Stimulated activated CD8-positive, alpha-beta memory T cell treated with anti-CD3 and anti-CD28 coated beads, Interleukin-7, amount 100 ng/mL, for 1 hour (primary cell): ENCODE data around the gene DCHS2.

Source experiments
- DNase-seq, 2 donors: peaks; one replicate each; pipeline ENCODE4 v3.0.0-alpha.2; 2020; ENCODE audit warnings: low read depth in 2 of 2

DCHS2 gene

DNA sequence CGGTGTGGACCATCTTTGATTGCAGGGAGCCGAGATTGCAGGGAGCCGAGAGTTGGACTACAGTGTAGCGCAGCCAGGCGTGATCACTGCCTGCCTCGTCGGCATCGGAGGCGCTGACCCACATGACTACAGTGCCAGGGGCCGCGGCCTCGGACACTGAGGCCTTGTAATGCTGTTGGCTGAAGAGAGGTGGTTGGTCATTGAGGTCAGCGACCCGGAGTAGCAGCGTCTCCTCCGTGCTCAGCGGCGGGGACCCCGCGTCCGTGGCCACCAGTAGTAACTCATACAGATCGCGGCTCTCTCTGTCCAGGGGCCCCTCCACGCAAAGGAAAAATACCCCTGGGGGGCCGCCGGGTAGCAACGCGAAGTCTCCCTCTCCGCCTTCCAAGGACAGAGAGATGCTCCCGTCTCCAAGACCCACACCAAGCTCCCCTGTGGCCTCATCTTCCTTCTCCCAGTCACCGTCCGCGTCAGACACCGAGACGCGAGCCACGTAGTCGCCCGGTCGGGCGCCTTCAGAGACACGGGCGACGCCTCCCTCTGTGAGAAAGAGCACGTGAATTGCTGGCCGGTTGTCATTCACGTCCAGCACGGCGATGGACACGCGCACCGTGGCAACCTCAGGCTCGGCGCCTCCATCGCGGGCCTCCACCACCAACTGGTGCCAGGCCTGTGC is 1.9 kb downstream of the DCHS2 start:
- DNase-seq: no peak

DNA sequence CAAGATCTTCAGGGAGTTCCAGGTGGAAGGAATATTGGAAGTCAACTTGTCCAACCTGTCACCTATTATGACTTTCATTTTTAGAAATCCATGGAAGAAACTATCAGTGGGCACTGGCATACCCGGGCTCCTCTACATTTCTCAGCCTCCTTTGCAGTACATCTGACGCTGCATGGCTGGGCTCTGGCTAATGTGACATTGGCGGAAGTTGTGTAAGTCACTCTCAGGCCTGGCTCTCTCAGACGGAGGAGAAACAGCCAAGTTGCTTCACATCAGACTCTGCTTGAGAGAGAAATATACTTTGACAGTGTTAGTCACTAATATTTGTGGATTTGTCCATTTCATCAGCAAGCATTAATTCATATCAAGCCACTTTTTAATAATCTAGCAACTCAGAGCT is 4.5 kb downstream of the DCHS2 start:
- DNase-seq: no peak

DNA sequence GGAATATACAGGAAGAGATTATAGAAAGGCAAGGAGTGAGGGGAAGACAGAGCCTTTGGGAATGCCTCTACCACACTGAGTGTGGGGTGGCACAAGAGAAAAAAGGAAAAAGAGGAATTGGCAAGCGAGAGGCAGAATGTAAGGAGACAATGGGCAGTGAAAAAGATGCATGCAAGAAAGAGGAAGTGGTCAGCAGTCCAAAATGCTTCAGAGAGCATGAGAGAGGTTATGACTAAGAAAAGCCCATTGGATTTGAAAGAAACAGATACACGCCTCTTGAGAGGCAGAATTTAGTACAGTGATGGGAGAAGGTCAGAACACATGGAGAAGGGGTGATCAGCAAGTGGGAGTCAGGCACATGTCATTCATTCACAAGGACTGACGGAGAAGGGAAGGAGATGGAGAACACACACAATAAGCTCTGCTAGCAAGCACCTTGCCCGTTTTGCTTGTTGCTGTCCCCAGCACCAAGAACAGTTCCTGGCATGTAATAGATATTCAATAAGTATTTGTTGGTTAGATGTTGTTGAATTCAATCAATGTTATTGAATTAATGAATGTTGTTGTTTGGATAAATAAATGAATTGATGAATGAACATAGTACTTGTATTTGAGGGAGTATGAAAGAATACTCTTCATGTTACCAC is 6.3 kb downstream of the DCHS2 start:
- DNase-seq: no peak

DNA sequence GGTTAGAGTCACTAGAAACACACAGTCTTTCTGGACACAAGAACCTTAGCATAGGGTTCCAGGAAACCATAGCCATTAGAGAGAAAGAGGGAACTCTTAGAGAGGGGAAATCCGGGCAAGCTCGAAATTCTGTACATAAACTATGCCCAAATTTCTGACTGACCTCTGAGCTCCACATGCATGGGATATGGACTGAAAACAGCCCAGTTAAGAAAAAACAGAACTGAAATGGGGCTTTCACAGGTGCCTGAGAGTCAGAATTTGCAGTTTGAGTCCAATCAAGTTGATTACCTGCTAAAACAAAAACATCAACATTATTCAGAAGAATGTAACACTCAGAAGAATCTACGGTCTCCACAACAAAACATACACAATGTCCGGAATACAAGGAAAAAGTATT is 13.1 kb downstream of the DCHS2 start:
- DNase-seq: no peak

DNA sequence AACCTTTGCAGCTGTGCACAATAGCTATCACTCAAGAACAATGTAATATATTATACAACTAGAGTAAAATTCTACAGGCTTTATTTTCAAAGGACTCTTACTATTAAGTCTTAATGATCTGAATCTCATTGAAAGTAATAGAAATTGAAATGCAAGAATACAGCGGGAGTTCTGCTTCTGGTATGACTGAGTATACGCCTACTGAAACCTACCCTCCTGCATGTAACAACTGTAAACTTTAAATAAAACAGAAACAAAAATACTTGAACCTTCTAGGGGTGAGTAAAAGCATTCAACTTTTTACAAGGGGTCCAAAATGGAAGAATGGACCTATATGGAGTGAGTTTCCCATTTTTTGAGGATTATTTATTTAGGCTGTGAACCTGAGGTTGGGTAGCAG is 13.5 kb downstream of the DCHS2 start:
- no peak for DNase-seq

DNA sequence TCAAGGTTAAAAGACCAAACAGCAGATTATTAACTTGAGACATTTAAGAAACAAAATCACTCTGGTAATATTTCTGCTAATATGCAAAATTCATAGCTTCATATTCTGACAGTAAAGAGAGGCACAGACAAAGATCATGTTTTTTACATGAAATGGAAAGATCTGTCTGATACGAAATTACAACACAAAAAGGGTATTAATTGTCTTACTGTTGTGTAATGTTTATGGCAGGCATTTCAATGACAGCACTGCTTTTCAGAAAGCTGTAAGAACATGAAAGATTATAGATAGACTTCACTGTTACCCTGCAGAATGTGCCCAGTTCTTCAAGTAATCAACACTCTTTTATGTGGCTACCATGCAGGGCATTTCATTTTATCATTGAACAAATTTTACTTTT is 15.4 kb downstream of the DCHS2 start:
- no peak for DNase-seq

DNA sequence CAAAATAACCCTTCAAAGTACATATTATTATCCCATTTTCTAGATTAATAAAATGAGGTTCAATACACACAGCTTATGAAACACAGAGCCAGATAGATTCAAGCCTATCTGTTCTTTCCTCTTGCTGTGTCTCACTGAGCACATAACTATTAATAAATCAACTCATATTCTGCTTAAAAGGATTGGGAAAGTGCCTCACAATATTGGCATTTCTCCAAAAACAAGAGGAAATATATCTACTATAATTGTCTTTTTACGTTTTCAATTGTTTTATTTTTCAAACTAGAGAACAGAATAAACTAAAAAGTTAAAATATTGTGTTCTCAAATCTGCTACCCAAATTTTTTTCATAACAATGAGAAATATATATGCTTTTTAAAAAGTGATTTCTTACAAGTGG is 15.8 kb downstream of the DCHS2 start:
- DNase-seq: no peak

DNA sequence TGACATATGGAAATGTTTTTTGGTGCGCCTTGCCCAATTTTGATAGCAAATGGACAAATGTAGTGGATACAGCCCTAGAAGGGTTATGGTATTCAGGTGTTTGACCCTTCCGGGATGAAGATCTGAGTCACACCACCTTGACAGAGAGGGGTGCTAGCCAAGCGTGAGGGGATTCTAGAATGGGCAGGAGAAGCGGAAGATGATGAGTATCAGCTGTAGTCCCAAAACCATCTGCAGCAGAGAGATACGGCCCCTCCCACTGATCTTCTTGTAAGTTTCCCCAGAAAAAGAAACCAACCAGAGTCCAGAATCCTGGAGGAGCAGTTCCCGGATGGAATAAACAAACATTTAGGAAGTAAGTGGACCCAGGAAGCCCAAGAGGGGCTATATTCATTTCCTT is 18.1 kb downstream of the DCHS2 start:
- no peak for DNase-seq

DNA sequence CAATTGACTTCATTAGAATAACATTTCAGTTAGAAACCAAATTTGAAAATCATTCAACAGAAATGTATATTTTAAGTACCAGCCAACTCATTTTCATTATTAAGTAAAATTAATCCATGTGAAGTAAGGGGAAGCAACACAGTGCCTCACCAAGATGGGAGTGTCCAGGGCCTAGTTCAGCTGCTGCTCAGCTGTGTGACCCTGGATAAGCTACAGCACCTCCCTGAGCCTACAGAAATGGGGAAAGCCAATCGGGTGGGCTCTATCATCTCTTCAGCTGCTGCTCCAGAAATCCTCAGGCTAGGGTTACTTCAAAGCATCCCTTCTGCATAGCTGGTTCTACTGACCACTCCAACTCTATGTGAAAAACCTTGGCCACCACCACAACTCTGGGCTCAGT is 18.7 kb downstream of the DCHS2 start:
- no peak for DNase-seq

DNA sequence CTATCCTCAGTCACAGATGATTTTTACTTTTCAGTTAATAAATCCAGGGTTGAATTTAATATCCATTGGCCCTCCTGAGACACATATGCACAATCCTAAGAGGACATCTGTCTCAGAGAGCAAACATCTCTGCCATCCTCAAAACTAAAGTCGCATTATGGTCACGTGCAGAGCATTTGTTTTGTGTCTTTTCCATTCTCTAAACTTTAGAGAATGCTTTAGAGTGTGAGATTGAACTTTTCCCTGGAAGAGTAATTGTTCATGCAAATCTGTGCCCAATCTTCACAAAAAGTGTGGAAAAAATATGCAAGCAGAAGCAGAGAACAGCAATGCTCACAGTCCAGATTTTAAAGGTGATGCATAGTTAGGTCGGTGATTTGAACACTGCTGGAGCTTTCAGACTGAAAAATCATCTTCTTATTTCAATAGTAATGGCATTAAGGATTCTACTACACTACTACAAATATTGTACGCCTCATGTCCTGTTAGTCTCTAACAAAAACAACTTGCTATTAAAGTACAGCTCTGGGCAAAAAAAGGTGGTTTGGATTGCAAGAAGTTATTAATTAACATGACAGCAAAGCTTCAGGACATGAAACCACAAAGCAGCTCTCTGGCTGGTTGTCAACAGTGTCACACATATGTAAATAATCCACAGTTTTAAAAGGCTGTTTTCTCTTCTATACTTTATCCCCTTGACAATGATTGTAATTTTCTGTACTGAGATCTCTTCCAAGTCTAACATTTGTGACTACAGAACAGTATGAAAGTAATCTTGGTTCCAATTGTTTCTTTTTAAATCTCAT is 19.9 kb downstream of the DCHS2 start:
- DNase-seq: no peak

DNA sequence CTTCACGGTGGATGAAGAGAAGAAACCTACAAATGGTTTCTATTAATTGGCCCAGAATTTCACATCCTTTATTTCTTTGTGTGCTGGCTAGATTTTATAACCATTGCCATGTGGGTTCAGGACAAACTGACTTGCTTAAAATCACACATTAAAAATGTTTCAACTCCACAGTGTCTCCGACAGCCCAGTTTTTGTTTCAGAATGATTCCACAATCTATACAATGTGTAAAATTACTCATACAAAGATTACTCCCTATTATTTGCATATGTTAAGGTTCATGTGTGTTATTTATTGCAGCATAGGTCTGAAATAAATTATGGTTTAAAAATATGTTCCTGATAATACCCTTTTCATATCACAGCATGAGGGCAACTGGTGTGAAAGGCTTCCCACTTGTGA is 20.6 kb downstream of the DCHS2 start:
- DNase-seq: no peak

DNA sequence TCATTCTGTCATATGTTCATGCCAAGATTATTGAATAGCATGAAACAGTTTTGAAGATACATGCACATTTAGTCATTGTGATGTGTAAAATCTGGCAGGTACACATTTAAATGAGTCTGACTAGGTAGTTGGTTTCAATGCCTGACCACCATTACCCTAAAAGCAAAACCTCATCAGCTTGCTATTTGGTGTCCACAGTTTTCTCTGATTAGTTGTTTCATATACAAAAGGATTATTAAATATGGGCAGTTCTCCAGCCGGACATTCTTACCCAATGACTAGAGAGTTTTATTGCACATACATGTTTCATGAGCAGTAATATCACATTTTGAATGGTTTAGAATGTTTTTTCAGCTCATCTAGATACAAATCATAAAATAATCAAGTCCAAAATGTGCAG is 23.7 kb downstream of the DCHS2 start:
- DNase-seq: no peak

DNA sequence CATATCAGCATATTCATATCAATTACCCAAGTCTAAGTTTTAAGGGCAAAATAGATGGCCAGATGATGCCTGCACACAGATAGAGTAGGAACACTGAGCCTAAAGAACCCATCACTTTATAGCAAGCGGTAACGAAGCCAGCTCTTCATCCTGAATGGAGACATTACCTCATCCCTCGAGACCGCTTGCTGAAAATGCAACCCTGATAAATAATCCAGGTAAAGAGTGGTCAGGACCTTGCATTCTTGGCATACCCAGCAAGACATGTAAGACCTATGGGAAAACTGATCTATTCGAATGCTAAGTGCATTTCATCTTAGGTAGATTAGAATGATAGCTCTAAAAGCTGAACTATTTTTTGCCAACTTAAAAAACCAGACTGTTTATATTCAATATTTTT is 25.3 kb downstream of the DCHS2 start:
- DNase-seq: no peak

DNA sequence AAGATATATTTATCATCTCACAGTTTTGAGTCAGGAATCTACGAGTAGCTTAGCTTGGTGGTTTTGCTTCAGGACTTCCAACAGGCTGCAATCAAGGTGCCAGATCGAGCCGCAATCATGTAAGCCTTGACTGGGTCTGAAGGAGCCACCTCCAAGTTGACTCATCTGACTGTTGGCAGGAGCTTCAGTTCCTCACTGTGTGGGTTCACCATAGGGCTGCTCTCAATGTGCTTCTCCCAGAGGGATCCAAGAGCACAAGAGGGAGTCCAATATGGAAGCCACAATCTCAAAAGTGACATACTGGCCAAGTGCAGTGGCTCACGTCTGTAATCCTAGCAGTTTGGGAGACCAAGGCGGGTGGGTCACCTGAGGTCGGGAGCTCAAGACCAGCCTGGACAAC is 26.5 kb downstream of the DCHS2 start:
- DNase-seq: no peak

DNA sequence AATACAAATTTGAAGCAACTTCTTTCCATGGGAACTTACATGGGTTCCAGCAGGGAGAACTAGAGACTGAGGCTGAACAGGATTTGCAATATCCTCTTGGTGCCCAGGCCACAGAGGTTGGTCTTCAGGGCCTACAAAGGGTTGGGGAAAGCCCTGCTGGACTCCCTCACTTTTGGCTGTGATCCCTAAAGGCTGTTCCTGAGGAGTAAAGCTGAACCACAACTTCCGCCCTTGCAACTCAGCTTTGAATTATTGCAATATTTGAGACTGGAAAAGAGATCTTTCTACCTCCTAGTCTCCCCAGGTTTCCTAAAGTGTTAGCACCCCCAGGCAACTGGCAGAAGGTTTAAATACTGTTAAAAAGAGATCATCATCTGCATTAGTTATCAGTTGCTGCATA is 26.9 kb downstream of the DCHS2 start:
- no peak for DNase-seq

DNA sequence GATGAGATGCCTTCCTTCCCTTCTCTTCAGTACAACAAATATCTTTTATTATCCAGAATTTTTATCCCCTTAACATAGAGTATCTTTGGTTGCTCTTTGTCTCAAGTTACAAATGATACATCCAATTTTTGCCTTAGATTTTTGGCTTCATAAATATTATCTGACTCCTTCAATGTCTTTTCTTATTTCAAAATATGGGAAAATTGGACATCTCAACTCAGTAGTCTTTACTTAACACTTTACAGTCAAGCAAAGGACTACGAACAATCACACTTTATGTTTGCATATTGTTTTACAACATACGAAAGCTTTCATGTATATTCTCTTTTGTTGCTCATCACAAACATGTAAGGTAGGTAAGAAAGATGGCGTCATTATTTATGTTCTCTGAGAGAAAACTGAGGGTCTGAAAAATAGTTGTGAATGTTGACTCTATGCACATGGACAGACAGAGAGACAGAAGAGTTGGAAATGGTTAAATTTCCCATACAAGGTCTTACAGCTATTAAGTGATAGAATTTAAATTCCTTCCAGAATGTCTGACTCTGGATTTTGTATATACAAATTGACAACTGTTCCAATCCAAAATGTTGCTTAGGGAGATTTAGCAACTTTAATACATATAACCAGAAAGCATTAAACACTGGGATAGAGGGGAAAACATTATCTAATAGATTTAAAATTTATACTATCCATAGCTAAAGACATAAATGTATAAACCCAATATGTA is 29.4 kb downstream of the DCHS2 start:
- no peak for DNase-seq

DNA sequence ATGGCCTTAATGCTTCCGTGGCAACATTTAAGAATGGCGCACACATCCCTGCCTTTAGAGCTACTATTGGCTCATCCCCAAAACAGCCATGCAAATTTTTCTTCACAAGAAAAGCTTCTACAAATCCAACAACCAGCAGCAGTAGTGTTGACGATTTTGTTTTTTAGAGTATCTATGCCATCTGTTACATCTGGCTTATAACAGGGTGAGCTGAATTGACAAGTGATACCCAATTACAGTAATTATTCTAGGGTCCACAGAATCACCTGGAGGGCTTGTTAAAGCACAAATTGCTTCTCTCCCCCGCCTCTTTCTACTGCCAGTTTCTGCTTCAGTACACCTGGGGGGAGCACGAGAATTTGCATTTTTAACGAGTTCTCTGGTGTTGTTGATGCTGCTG is 34.1 kb downstream of the DCHS2 start:
- DNase-seq: no peak

DNA sequence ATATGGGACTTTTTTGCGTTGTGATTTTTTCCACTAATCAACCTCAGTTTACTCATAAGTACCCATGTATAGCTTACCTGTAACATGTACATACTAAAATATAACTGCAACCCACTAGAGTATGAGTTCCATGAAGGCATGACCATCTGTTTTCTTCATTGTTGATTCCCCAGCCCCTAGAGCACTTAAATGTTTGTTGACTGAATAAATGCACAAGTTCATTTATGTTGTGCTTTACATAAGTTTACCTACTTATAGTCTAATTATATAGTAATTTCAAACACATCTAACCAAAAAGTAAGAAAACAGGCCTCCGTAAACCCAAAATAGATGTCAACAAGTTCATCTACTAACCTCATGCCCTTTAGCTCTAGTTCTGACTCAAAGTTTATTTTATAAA is 34.7 kb downstream of the DCHS2 start:
- no peak for DNase-seq

DNA sequence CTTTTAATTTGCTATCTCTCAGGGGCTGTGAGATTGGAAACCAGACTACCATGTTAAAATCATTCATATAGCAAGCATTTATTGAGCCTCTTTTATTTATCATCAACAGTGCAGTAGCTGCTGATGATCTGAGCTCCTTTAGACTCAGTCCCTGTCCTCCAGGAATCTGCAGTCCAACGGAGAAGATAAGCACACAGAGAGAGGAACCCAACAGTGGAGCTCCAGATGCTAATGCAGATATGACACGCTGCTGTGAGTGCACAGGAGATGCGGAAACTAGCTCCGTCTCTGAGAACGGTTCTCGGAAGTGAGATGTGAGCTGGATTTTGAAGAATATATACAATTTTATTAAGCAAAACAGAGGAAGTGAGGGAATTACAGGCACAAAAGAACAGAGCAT is 35.4 kb downstream of the DCHS2 start:
- no peak for DNase-seq

DNA sequence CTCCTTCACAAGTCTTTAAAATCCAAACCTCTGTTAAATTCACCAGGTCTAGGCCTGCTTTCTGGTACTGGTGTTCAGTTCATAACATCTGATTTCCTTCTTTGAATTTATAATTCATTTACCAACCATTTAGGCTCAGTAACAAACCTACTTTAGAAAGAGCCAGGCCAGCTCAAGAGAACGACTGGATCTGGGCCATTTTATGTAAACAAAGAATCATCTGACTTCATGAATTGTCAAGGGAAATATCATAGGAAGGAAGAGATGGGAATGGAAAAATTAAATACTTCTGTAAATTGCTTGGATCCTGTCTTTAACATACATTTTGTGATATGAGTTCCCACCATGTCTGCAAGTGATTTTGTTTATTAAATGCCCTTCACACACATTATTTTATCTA is 36.5 kb downstream of the DCHS2 start:
- no peak for DNase-seq

DNA sequence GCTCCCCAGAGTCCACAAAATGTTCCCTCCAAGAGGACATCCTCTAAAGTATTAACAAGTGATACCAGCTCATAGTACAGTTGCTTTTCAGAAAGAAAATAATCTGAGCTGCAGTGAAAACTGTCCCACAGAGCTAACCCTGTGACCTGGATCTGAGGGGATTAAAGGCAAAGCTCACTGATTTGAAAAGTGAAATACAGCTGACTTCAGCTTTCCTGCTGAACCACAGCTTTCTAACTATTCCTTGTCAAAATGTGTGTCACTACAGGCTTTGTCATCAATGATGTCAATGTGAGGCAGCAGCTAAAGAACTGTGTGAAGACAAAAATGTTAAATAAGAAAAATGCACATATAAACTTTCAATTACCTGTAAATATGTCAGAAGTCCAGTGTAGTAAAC is 36.9 kb downstream of the DCHS2 start:
- no peak for DNase-seq

DNA sequence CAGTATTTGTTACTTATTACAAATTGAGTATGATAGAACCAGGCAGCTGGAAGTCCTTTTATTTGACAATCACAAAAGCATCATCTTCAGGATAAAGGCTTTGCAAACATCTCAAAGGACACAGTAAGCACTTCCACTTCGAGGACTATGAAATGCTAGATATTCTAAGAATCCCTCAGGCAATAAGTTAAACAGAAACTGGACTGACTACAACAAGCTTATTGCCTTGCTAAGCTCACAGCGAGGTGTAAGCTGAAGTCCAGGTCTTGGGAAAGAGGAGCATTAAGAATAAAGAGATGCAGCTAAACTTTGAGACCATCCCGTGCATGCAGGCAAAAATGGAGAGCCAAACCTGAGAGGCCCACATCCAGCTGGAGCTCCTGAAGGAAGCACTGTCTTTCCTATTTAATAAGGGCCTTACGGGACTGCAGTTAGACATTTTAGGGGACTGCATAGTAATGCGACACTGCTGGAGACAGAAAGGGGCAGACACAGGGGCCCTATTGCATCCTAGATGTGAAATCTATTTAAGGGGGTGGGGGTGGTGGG is 38.7 kb downstream of the DCHS2 start:
- DNase-seq: no peak
